Transverse colon (tissue), 4 donors: ENCODE data around the gene DYNC2H1. TPM values are rescaled to one million over a fixed set of nuclear protein-coding genes. Genes with fewer than 3 reads are reported as not detected.

Source experiments
- DNase-seq: peaks from one replicate; pipeline ENCODE4 v3.0.0-alpha.2; 2019
- H3K27ac ChIP-seq, 4 donors: fragments of 200-600 bp; sonication (generic); 2 replicates each; pipeline ENCODE4 v1.5.1; 2016 to 2018; ENCODE audit warnings: inconsistent platforms in 4 of 4
- H3K27me3 ChIP-seq: fragments of 200-600 bp; sonication (generic); 2 replicates; pipeline ENCODE4 v1.5.1; 2017; ENCODE audit warnings: inconsistent platforms
- H3K36me3 ChIP-seq, 4 donors: fragments of 200-600 bp; sonication (generic); 2 replicates each; pipeline ENCODE4 v1.5.1; 2017 to 2019; ENCODE audit warnings: inconsistent platforms in 4 of 4
- H3K4me1 ChIP-seq, 4 donors: fragments of 200-600 bp; sonication (generic); 2 replicates each; pipeline ENCODE4 v1.5.1; 2017 to 2020; ENCODE audit warnings: inconsistent platforms in 4 of 4
- H3K4me3 ChIP-seq, 4 donors: fragments of 200-600 bp; sonication (generic); 1 replicate in 1 of 4; 2 replicates in 3 of 4; pipeline versions ENCODE4 v1.5.1 to v1.6.1; 2017 to 2019; ENCODE audit warnings: inconsistent platforms in 4 of 4
- H3K9me3 ChIP-seq, 2 donors: fragments of 200-600 bp; sonication (generic); 2 replicates each; pipeline ENCODE4 v1.5.1; 2017 to 2019; ENCODE audit warnings: inconsistent platforms in 2 of 2
- EP300 ChIP-seq: sonication (generic); formaldehyde crosslinking; IDR thresholded peaks from one replicate; pipeline ENCODE4 v1.6.1; 2017; ENCODE audit warnings: antibody characterized with exemption, low read depth
- POLR2A ChIP-seq: fragments of 450-650 bp; IDR thresholded peaks from one replicate; pipeline ENCODE4 v1.6.1; 2016; ENCODE audit warnings: antibody characterized with exemption, mild to moderate bottlenecking, moderate library complexity
- POLR2AphosphoS5 ChIP-seq, 3 donors: sonication (generic); formaldehyde crosslinking; IDR thresholded peaks; one replicate each; pipeline ENCODE4 v1.6.1; 2016; ENCODE audit warnings: antibody characterized with exemption in 3 of 3
- WGBS, 2 donors: methylation state at CpG; one replicate each; pipeline ENCODE4 v1.1.5; 2018; ENCODE audit warnings: low coverage in 1 of 2; 5-methylcytosine and 5-hydroxymethylcytosine counted together
- in situ Hi-C, 4 donors: fragments of 200-750 bp; cut with MboI; loops; one replicate each; pipeline versions ENCODE4 v1.15.0 to v1.15.1; 2017; ENCODE audit warnings: low sequenced_read_pairs in 3 of 4, low pct_ligation_motif_present in 1 of 4, low pct_unique_long_range_greater_than_20kb in 1 of 4
- intact Hi-C: fragments of 100-400 bp; cut with DNase I; formaldehyde crosslinking; loops from one replicate; pipeline ENCODE4 v1.15.1; 2023; ENCODE audit warnings: low total_unique reads
- small RNA-seq, 4 donors: library from RNA; depleted of rRNA; stranded (forward); fragments of <200 nt; gene quantifications; one replicate each; pipeline ENCODE3, GENCODE V24; 2016
- total RNA-seq, 4 donors: library from RNA; depleted of rRNA; stranded (reverse); fragments of >200 nt; gene quantifications; one replicate each; pipeline ENCODE4 v1.1.0, GENCODE V29; 2016
- TF ChIP-seq, protein P1 (sequence below), 5 experiments: fragments of 200-600 bp in 3 of 5; fragments of 450-650 bp in 2 of 5; sonication (generic) in 3 of 5; IDR thresholded peaks; 1 replicate in 2 of 5; 2 replicates in 3 of 5; pipeline ENCODE4 v1.5.1; 2016 to 2017; ENCODE audit warnings: antibody characterized with exemption in 5 of 5, inconsistent platforms in 3 of 5, mild to moderate bottlenecking in 2 of 5, moderate library complexity in 1 of 5

Gene DYNC2H1
- total RNA-seq, 4 donors from 2014 or later: 4.2 to 10.8 (median 4.7) TPM

DNA sequence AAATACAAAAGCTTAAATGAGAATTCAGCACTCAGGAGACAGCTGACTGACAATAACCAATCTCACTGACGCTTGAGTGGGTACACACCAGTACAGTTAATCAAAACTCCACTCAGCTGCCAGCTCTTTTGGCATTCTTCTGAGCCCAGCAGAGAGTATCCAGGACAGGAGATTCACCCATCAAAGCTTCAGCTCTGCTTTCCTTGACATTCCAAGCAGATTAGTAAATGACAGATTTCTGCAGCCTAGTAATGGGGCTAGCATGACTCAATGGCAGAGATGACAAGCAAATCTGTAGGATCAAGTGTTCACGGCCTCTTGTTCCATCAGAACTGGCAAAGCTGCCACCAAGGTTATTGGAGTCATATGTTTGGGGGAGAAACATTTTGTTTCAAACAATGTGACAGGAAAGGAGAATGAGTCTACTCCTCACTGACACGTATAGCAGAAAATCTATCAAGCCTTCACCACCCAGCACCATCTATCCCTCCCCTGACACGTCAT is 420.0 kb downstream of the DYNC2H1 start:
- intact Hi-C loops (no loop called here), in situ Hi-C loops (no loop called here)

More for the DNA sequence above, 420.0 kb downstream of the DYNC2H1 start:
- TF ChIP-seq POLR2AphosphoS5 (IDR thresholded peaks at IDR 0.05) (no peak), EP300 (no peak), POLR2A (no peak)
- TF ChIP-seq, protein P1, sequence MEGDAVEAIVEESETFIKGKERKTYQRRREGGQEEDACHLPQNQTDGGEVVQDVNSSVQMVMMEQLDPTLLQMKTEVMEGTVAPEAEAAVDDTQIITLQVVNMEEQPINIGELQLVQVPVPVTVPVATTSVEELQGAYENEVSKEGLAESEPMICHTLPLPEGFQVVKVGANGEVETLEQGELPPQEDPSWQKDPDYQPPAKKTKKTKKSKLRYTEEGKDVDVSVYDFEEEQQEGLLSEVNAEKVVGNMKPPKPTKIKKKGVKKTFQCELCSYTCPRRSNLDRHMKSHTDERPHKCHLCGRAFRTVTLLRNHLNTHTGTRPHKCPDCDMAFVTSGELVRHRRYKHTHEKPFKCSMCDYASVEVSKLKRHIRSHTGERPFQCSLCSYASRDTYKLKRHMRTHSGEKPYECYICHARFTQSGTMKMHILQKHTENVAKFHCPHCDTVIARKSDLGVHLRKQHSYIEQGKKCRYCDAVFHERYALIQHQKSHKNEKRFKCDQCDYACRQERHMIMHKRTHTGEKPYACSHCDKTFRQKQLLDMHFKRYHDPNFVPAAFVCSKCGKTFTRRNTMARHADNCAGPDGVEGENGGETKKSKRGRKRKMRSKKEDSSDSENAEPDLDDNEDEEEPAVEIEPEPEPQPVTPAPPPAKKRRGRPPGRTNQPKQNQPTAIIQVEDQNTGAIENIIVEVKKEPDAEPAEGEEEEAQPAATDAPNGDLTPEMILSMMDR (IDR thresholded peaks at IDR 0.05): no peak
- Histone ChIP-seq H3K27me3 (no peaks in the 10 kb centered on the region), H3K9me3 (no peaks in the 10 kb centered on the region), H3K4me3 (no peak overlapping the region), H3K36me3 (no peaks in the 10 kb centered on the region), H3K27ac (no peak overlapping the region), H3K4me1 (no peaks in the 10 kb centered on the region)
- WGBS, 2 donors: 62 to 69% methylated on average over 3 to 4 of the region's 4 CpGs
- DNase-seq: no peak

Small RNA genes within 50 kb of the gene (small RNA-seq; reads per million reads assigned to genes)
- gene AP003461.1: 0 reads per million in 4 donors

Other genes with a start within 250 kb of the DYNC2H1 start
- gene MMP12, start 234.4 kb upstream of the DYNC2H1 start, total RNA-seq: 1 to 10 TPM in 1 of 4 donors, under 1 TPM in 1, not detected in 2; 0.55 to 4.9 TPM
- not detected for gene MMP13, start 153.7 kb upstream of the DYNC2H1 start, total RNA-seq
- gene DCUN1D5, start 17.3 kb upstream of the DYNC2H1 start, total RNA-seq: 10 to 100 TPM in 3 of 4 donors, 1 to 10 TPM in 1; 4.5 to 48.8 (median 24.4) TPM